HepG2 (cell line): ENCODE measurements around the gene CELF4. TPM values are rescaled to one million over a fixed set of nuclear protein-coding genes. Genes with fewer than 3 reads are reported as not detected.

Experiments used
- MXD4 ChIP-seq: IDR thresholded peaks from 2 replicates; pipeline ENCODE4 v1.6.1; 2016; ENCODE audit warnings: mild to moderate bottlenecking, missing biosample characterization, missing genetic modification reagents
- ZNF3 ChIP-seq: IDR thresholded peaks from 2 replicates; pipeline ENCODE4 v1.7.0; 2017; ENCODE audit warnings: inconsistent platforms
- ZNF343 ChIP-seq: sonication (generic); formaldehyde crosslinking; IDR thresholded peaks from 2 replicates; pipeline ENCODE4 v1.4.0; 2020; ENCODE audit warnings: mild to moderate bottlenecking, missing genetic modification reagents
- ZNF674 ChIP-seq: sonication (generic); formaldehyde crosslinking; IDR thresholded peaks from 2 replicates; pipeline ENCODE4 v1.5.0; 2020; ENCODE audit warnings: low read depth, mild to moderate bottlenecking, missing genetic modification reagents
- ZNF737 ChIP-seq: sonication (generic); formaldehyde crosslinking; IDR thresholded peaks from 2 replicates; pipeline ENCODE4 v1.5.0; 2020; ENCODE audit warnings: missing genetic modification reagents, mild to moderate bottlenecking, borderline replicate concordance
- polyA plus RNA-seq, 8 experiments: library from polyadenylated mRNA; depleted of rRNA in 3 of 8; stranded (reverse) in 7 of 8; unstranded in 1 of 8; fragments of >200 nt; fragmentation: Illumina TruSeq in 4 of 8; extraction: Trizol in 4 of 8; gene quantifications; 2 replicates each; pipeline versions ENCODE4 v1.2.1 to v1.2.3, GENCODE V29; 2011 to 2016; ENCODE audit warnings: low read depth in 4 of 8, missing spikeins in 1 of 8, mixed read lengths in 1 of 8; ENCODE audit not compliant: insufficient read depth in 1 of 8
- total RNA-seq, 5 experiments: library from RNA; depleted of rRNA; stranded (reverse); fragments of >200 nt; fragmentation: Illumina TruSeq; extraction: Trizol; gene quantifications; 2 replicates each; pipeline ENCODE4 v1.2.3, GENCODE V29; 2016; ENCODE audit warnings: low read depth in 1 of 5
- TF ChIP-seq, protein P1 (sequence below): sonication (generic); formaldehyde crosslinking; conservative IDR thresholded peaks from 2 replicates; pipeline ENCODE4 v1.4.0; 2020; ENCODE audit warnings: missing genetic modification reagents
- TF ChIP-seq, protein P2 (sequence below): IDR thresholded peaks from 2 replicates; pipeline ENCODE4 v1.6.1; 2012; ENCODE audit warnings: low read depth, low read length, improper control_type of control experiment
- TF ChIP-seq, protein P3 (sequence below): sonication (generic); formaldehyde crosslinking; IDR thresholded peaks from 2 replicates; pipeline ENCODE4 v1.4.0; 2020; ENCODE audit warnings: missing genetic modification reagents, borderline replicate concordance
- TF ChIP-seq, protein P4 (sequence below): sonication (generic); formaldehyde crosslinking; IDR thresholded peaks from 2 replicates; pipeline ENCODE4 v1.8.1; 2023; ENCODE audit warnings: mild to moderate bottlenecking, missing genetic modification reagents

CELF4 gene
- total and polyA plus RNA-seq, 2 of the 13 experiments (the other 11 are each of a cell fraction or from before 2014, with no cell fraction given), result not detected

DNA sequence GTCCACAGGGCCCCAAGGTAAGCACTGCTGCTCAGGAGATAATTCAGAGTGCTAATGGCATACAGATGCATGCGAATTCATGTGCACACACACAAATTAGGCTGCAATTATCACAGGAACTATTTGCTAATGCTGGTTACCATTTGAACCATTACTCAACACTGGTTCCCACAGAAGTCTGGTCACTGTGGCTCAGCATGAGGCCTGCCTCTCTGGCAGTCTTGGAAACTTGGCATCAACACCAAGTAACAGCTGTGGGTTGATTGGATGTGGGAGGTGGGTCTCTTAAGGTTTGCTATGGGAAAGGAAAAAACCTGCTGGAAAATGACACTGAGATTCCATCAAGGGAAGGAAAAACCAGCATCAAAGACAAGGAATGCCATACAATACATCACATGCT lies 105.0 kb downstream of the CELF4 start (continued):
- TF ChIP-seq, protein P1, sequence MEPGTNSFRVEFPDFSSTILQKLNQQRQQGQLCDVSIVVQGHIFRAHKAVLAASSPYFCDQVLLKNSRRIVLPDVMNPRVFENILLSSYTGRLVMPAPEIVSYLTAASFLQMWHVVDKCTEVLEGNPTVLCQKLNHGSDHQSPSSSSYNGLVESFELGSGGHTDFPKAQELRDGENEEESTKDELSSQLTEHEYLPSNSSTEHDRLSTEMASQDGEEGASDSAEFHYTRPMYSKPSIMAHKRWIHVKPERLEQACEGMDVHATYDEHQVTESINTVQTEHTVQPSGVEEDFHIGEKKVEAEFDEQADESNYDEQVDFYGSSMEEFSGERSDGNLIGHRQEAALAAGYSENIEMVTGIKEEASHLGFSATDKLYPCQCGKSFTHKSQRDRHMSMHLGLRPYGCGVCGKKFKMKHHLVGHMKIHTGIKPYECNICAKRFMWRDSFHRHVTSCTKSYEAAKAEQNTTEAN, result no peak
- TF ChIP-seq ZNF737 (CRISPR knock-in tag) (no peak), MXD4 (no peak), ZNF343 (CRISPR knock-in tag) (no peak), ZNF3 (CRISPR knock-in tag) (no peak), ZNF674 (CRISPR knock-in tag) (no peak)
- TF ChIP-seq, protein P2, sequence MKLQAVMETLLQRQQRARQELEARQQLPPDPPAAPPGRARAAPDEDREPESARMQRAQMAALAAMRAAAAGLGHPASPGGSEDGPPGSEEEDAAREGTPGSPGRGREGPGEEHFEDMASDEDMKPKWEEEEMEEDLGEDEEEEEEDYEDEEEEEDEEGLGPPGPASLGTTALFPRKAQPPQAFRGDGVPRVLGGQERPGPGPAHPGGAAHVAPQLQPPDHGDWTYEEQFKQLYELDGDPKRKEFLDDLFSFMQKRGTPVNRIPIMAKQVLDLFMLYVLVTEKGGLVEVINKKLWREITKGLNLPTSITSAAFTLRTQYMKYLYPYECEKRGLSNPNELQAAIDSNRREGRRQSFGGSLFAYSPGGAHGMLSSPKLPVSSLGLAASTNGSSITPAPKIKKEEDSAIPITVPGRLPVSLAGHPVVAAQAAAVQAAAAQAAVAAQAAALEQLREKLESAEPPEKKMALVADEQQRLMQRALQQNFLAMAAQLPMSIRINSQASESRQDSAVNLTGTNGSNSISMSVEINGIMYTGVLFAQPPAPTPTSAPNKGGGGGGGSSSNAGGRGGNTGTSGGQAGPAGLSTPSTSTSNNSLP, result no peak
- TF ChIP-seq, protein P3, sequence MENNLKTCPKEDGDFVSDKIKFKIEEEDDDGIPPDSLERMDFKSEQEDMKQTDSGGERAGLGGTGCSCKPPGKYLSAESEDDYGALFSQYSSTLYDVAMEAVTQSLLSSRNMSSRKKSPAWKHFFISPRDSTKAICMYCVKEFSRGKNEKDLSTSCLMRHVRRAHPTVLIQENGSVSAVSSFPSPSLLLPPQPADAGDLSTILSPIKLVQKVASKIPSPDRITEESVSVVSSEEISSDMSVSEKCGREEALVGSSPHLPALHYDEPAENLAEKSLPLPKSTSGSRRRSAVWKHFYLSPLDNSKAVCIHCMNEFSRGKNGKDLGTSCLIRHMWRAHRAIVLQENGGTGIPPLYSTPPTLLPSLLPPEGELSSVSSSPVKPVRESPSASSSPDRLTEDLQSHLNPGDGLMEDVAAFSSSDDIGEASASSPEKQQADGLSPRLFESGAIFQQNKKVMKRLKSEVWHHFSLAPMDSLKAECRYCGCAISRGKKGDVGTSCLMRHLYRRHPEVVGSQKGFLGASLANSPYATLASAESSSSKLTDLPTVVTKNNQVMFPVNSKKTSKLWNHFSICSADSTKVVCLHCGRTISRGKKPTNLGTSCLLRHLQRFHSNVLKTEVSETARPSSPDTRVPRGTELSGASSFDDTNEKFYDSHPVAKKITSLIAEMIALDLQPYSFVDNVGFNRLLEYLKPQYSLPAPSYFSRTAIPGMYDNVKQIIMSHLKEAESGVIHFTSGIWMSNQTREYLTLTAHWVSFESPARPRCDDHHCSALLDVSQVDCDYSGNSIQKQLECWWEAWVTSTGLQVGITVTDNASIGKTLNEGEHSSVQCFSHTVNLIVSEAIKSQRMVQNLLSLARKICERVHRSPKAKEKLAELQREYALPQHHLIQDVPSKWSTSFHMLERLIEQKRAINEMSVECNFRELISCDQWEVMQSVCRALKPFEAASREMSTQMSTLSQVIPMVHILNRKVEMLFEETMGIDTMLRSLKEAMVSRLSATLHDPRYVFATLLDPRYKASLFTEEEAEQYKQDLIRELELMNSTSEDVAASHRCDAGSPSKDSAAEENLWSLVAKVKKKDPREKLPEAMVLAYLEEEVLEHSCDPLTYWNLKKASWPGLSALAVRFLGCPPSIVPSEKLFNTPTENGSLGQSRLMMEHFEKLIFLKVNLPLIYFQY, result no peak
- TF ChIP-seq, protein P4, sequence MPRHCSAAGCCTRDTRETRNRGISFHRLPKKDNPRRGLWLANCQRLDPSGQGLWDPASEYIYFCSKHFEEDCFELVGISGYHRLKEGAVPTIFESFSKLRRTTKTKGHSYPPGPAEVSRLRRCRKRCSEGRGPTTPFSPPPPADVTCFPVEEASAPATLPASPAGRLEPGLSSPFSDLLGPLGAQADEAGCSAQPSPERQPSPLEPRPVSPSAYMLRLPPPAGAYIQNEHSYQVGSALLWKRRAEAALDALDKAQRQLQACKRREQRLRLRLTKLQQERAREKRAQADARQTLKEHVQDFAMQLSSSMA, result no peak
- TF ChIP-seq, all 625 proteins: peak for 0
